ENCODE measurements around the gene SLC35G2.
A peak's percentile ranks its signal among the peaks of the same experiment; 100 is the strongest.

- TF ChIP-seq CTCF (IDR thresholded peaks at IDR 0.05) (peak in 2 of 4 experiments; percentile 6 to 34), POLR2A (IDR thresholded peaks at IDR 0.05) (peak in 1 of 2 donors; percentile 15), POLR2AphosphoS5 (IDR thresholded peaks at IDR 0.05) (no peak), EP300 (IDR thresholded peaks at IDR 0.05) (no peak)
Measured at GRCh38 chr3:136818769-136819391, at the start of gene SLC35G2.

All from gastroesophageal sphincter (tissue), 3 donors.